ENCODE data around the gene MINAR2.
A peak's percentile ranks its signal among the peaks of the same experiment; 100 is the strongest.

MINAR2 gene

DNA sequence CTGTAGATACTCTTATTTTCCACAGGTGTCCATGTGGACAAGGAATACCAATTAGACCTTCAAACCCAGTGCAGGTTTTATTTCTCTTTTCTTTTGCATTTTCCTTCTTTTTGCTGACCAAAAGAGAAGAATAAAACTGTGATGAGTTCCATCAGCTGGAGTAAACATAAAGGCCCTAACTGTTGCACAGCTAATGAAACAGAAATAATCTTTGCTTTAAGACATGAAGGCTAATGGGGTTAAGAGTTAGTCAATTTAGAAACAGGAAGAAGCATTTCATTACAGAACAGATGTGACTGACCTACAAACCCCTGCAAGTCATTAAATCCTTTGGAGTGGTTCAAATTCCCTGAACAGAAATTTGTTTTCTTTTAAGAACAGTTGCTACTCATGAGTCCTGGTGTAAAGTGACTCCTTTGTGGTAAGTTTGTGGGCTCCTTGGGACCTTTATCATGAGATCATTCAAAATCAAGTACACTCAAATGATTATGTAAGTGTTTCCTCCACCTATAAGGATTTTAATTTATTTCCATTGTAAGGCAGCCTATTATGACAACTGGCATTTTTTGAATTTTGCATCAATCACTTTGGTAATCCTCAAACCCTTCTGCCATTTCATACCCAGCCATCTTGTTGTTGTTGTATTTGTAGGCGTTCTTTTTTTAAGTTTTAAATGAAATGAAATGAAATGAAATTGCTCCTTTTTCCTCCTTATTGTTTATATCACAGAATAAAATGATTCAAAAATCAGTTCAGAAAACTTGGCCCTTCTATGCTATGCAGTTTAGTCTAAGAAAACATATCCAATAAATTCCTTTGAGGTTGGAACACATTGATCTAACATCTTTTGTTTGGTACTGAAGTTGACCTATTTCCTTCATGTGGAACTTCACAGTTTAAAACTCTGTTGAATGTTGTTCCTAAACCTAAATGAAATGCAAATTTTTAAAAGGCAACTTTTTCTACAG is 1.3 kb downstream of the MINAR2 start:
- in situ Hi-C loops (cut with MboI; ENCODE audit: low sequenced_read_pairs, unreplicated experiment): no loop called here
- DNase-seq (ENCODE audit: low spot score): no peak
- TF ChIP-seq, protein P1, sequence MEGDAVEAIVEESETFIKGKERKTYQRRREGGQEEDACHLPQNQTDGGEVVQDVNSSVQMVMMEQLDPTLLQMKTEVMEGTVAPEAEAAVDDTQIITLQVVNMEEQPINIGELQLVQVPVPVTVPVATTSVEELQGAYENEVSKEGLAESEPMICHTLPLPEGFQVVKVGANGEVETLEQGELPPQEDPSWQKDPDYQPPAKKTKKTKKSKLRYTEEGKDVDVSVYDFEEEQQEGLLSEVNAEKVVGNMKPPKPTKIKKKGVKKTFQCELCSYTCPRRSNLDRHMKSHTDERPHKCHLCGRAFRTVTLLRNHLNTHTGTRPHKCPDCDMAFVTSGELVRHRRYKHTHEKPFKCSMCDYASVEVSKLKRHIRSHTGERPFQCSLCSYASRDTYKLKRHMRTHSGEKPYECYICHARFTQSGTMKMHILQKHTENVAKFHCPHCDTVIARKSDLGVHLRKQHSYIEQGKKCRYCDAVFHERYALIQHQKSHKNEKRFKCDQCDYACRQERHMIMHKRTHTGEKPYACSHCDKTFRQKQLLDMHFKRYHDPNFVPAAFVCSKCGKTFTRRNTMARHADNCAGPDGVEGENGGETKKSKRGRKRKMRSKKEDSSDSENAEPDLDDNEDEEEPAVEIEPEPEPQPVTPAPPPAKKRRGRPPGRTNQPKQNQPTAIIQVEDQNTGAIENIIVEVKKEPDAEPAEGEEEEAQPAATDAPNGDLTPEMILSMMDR (IDR thresholded peaks at IDR 0.05; ENCODE audit: borderline replicate concordance, control extremely low read depth, extremely low read depth, insufficient read depth, missing control alignments): no peak

DNA sequence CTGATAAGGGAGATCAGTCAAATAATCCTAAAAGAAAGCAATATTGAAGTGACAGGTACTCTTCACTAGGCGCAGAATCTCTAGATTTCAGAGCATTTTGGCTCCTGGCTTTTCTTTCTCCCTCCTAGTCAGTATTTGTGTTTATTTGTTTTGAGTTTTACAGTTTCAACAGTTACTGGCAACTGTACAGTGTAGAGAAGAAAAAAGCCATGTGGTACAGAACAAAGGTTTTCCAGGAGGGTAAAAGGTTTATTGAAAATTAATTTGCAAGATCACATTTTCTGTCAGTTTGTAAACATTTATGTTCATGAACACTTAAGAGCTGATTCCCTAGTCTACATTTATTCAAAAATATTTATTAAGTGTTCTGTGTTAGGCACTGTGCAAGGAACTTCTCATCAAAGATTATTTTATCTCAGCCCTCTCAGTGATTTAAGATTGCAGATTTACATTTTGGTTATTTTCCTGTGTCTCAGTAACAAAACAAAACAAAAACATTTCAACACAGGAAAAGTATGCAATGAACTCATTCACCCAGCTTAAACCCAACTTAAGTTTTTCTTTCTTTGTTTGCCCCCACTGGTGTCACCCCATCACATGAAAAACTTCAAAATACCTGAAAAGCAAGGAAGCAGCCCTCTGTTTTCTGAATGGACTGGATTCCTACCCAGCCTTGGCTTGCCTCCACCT is 12.9 kb downstream of the MINAR2 start:
- in situ Hi-C loops (cut with MboI; ENCODE audit: low sequenced_read_pairs, unreplicated experiment): no loop called here

DNA sequence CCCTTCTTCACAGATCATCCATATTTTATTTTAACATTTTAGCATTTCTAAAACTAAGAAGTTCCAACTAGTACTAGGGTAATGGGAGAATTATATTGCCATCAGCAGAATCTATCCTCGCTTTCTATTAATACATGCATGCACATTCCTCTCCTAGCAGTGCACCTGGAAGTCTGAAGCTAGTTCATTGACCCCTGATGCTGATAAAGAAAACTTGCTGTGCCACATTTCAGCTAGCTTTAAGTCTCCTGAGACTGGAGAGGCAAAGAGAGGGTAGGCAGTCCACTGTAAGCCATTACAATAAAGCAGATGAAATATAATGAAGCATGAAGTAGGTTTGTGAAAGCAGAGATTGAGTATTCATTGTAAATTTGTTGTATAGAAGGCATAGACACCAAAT is 15.8 kb downstream of the MINAR2 start:
- in situ Hi-C loops (cut with MboI; ENCODE audit: low sequenced_read_pairs, unreplicated experiment): no loop called here
- TF ChIP-seq, protein P1 (IDR thresholded peaks at IDR 0.05; ENCODE audit: borderline replicate concordance, control extremely low read depth, extremely low read depth, insufficient read depth, missing control alignments): no peak
- DNase-seq (ENCODE audit: low spot score): no peak

More for the DNA sequence above, 12.9 kb downstream of the MINAR2 start:
- TF ChIP-seq, protein P1 (IDR thresholded peaks at IDR 0.05; ENCODE audit: borderline replicate concordance, control extremely low read depth, extremely low read depth, insufficient read depth, missing control alignments): no peak
- no peak for DNase-seq (ENCODE audit: low spot score)

DNA sequence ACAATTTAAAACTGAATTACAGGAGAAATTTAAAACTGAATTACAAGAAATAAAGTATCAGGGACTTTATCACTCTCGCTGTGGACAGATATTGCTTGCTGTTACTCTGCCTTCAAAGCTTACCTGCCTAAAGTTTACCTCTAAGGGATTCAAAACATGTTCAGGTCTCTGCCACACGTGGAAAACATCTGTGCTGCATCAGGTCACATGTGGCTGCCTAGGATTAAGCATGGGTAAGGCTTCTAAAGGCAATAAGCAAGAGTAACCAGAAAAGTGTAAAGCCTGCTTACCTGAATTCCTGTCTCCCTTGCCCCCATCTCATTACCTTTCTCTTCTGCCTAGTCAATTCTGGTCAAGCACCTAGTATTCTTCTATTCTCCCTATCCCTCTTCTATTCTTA is 18.9 kb downstream of the MINAR2 start:
- DNase-seq (ENCODE audit: low spot score): no peak
- TF ChIP-seq, protein P1 (IDR thresholded peaks at IDR 0.05; ENCODE audit: borderline replicate concordance, control extremely low read depth, extremely low read depth, insufficient read depth, missing control alignments): no peak
- in situ Hi-C loops (cut with MboI; ENCODE audit: low sequenced_read_pairs, unreplicated experiment): no loop called here

DNA sequence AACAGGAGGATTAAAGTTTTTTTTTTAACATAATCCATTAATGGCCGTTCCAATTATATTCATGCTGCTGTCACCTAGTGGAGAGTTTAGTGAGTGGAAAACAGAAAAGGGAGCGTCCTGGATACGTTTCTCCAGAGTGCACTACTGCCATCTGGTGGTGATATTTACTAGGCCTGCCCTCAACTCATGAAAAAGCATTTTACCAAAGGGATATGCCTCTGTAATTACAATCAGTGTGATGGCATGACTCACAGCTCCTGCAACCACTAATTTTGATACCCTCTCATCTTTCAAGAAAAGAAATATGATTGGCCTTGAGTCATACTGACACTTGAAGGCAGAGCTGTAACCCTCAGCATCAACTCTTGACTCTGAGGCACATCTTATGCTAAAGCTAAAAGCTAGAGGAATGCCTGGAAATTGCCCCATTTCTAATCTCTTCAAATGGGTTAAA is 20.1 kb downstream of the MINAR2 start:
- TF ChIP-seq, protein P1 (IDR thresholded peaks at IDR 0.05; ENCODE audit: borderline replicate concordance, control extremely low read depth, extremely low read depth, insufficient read depth, missing control alignments): peak; percentile 88
- peak; percentile 63 for DNase-seq (ENCODE audit: low spot score)
- in situ Hi-C loops (cut with MboI; ENCODE audit: low sequenced_read_pairs, unreplicated experiment): no loop called here

DNA sequence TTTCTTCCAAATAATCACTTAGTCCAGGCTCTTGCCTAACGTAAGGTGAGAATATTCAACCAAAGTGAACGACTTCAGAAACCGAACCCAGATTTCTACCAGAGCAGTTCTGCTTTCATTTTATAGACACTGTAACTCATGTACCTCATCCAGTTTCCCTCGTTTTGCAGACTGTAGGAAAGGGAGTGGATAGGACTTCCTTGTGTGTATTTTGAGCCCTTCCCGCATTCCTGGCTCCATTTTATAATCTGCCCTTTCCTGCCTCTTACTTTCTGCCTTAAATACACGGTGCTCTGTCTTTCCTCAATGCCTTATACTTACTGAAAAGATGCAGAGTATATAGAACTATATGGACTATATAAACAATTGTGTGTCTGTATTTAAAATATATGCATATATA is 20.8 kb downstream of the MINAR2 start:
- in situ Hi-C loops (cut with MboI; ENCODE audit: low sequenced_read_pairs, unreplicated experiment): no loop called here
- DNase-seq (ENCODE audit: low spot score): no peak
- TF ChIP-seq, protein P1 (IDR thresholded peaks at IDR 0.05; ENCODE audit: borderline replicate concordance, control extremely low read depth, extremely low read depth, insufficient read depth, missing control alignments): no peak
